SIG-M5 treated with dmso at 0.1 percent for 504 hours (cell line): ENCODE results near the gene SLC38A2.

Experiments used
- DNase-seq: peaks from one replicate; lab custom pipeline; 2025; ENCODE audit not compliant: unreplicated experiment; lab: John Stamatoyannopoulos, UW

SLC38A2 gene

GRCh38 chr12:46376579-46376978 lies 4.0 kb upstream of the SLC38A2 start:
- DNase-seq: no peak

DNA sequence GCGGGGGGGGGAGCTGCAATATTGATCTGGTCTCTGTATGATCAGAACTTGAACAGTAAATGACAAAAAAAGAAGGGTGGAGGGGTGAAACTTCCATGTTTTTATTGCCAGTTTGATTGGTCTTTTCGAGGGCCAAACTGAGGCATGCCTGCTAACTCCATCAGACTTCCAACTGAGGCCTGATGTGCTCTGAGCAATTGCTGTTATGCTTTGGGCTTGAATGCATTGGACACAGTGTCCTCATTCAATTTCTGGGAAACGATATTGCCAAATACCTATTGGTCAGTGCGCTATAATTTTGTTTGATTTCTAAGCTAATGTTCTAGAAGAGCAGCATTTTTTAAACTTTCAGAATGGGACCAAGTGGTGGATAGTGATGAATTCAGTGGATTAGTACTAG lies 2.1 kb upstream of the SLC38A2 start:
- no peak for DNase-seq

GRCh38 chr12:46374310-46374709 lies 1.7 kb upstream of the SLC38A2 start:
- DNase-seq: no peak

DNA sequence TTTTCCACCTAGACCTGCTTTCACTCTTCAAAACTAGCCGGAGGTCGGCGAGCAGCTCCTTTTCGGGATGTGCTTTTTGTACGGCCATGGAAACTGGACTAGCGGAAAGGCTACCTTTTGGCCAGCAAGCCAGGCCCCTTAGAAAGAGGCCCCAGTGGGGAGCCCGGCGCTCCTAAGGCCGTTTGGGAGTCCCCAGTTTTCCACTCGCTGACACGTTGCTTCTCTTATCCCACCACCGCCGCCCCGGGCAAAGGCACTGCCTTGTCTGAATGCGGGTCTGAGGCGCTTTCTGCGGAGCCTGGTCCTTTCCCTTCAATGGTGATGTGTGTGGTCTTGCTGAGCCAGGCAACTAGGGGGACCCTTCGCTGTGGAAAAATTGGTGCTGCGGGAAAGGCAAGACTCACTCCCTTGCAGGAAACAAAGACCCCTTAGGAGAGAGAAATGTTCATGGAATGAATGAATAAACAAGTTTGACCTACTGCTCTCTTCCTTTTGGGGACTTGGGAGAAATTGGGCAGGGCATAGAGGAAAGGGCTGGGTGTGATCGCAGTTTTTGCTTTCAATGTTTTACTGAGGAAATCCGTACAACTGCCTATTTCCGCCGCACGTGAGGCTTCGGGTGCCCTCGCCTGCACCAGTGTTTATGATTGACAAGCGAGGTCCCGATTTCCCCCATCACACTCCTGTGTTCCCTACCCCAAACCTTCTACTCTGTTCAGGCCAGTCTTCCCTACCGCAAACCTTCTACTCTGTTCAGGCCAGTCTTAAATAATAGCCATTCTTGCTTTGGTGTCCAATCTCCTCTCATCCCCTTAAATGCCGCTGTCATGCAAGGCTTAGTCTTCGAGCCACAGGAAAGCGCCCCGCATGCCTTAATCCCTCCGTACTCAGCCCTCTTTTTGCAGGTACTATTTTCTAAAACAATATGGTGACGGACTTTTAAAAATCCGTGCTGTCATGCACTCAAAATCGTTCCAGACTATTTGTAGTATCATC lies 1.0 kb upstream of the SLC38A2 start:
- peak; percentile 37 for DNase-seq

DNA sequence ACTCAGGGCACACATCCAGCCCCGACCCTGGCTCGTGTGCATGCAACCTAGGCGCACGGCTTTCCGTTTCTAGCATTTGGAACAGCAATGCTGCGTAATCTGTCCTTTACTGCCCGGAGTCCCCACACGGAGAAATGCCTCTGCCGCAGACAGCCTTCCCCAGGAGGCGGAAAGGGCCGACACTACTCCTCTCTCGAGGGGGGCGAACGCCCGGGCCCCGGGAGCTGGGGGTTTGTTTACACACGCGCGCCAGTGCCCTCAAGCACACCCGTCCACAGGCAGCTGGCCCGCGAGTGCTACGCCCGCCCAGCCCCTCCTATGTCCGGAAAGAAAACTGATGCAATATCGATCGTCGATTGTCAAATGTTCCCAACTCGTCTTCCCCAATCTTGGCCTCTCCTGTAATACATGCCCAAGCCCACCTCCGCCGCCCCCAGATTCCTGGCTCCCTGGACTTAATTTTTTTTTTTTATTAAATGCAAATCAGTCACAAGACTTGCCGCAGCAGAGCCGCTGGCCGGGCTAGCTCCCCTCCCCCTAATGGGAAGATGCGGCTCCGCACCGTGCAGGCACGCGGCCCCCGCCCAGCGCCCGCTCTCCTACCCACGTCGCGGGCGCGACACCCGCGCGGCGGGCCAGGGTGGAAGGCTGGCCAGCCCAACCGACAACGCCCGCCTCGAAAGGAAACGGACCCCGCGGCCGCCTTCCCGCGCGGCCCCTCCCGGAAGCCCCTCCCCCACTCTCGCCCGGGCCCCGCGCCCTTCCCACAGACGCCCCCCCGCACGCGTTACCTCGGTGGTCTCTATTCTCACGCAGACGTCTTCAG lies 642 bp downstream of the SLC38A2 start:
- peak; percentile 87 for DNase-seq

DNA sequence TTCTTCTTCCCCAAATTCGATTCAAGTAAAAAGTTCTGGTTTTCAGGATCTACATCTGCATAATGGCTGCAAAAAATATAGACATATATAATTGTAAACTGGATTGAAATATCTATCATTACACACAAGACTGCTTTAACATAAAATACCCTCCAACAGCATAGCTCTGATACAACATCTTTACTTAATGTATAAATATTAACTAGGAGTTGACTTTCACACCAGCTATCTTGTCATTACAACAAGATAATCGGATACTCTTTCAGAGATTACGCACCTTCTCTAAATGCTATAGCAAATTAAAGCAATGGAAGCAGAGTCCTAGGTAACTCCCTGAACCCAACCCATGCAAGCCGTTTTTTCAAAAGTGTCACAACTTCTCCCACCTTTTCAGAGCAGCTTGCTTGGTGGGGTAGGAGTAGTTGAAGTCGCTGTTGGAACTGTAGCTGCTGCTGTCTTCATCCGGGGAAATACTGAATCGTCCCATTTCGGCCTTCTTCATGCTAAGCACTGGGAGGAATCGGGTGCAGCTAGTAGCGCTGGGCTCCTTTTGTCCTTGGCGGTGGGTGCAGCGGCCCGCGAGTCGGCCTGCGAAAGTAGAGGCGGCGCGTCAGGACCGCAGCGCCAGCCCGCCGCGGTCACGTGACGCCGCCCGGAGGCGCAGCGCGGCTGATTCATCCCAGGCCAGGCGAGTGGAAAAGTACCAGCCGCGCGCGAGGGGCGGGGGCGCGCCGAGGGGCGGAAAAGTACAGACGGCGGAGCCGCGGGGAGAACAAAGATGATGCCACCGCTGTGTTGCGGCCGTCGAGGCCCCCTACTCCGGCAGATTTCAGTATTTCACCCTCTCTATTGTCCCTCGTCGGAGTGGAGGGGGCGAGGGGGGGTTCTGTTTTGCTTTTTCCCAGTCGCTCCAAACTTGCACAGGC lies 1.5 kb downstream of the SLC38A2 start:
- DNase-seq: peak; percentile 85

DNA sequence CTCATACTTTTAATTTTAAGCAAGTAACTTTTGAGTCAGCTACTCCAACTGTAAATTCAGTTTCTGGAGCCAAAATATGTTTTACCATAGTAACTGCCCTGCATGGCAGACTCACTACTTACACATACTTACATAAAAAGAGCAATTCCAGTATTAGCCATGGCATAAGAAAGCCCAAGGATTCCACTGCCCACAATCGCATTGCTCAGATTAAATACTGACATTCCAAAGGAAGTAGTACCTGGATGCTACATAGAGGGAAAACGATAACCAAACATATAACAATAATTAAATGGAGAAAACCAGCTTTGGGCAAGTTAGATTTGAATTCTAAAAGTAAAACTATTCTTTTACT lies 2.2 kb downstream of the SLC38A2 start:
- DNase-seq: no peak

DNA sequence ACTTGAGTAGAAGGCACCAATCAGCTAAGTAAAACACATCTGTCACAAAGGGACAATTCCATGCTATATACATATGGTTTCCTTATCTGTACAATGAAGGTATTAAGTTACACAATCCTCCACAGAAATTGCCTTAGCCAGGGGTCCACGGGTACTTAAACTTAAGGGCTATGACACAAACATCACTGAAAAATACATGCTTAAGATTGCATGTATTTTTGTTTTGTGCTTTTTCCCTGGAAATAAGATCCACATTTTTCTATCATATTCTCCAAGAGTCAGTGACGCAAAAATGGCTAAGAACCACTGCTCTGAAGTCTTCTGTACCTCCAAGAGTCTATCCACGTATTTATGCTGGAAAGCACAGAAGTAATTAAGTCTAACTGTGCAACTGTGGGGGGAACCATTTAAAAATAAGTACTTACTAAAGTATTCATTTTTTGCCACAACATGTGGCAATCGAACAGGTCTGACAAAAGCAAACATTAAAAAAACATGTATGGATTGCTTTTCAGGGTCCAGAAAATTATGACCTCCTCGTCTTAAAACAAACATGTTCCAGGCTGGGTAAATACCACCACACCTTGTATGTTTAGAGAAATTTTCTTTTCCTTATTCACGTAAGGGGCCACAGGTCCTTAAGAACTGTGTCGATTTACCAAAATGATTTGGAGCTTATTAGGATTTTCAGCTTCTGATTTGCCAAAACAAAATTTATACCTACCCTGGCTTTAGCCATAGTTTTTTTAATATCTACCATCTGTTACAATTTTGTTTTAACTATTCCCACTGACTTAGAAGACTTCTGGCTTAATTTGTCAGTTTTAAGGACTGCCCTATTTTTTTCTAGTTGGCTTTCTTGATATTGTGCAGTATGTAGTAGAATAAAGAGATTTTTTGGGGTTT lies 2.8 kb downstream of the SLC38A2 start:
- no peak for DNase-seq

DNA sequence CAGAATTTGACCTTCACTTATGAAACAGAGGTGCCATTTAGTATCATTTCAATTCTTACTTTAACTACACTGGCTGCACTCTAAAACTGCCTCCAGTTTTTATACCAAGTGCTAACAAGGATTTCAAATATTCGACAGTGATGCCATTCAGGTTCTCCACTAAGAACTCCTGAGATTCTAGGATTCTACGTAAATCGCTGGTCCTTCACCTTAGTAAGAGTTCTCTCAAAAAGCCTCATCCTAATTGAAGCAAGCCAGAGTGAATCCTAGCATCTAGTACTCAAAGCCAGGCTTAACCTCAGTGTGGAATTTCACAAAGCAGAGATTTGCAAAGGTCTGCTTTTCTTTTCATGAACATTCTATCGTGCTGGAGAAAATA lies 3.5 kb downstream of the SLC38A2 start:
- no peak for DNase-seq

DNA sequence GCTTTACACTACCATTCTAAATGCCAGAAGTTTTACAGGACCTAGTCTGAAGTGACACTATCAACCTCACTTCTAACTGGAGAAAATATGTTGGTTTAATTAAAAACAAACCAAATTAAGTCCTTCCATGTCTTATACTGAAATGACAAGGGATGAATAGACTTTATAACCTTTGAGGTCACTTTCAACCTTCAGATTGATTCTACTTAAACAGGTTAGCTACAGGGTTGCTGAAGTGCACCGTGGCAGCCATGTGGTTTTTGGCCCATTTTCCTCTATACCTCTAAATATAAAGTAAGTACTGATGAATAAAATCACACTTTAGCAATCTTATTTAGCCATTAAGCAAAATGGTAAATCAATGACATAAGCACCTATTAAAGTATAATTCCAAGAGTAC lies 3.9 kb downstream of the SLC38A2 start:
- DNase-seq: no peak

- no peak for DNase-seq
Observed at GRCh38 chr12:46368138-46368537, 4.4 kb downstream of the SLC38A2 start.

DNA sequence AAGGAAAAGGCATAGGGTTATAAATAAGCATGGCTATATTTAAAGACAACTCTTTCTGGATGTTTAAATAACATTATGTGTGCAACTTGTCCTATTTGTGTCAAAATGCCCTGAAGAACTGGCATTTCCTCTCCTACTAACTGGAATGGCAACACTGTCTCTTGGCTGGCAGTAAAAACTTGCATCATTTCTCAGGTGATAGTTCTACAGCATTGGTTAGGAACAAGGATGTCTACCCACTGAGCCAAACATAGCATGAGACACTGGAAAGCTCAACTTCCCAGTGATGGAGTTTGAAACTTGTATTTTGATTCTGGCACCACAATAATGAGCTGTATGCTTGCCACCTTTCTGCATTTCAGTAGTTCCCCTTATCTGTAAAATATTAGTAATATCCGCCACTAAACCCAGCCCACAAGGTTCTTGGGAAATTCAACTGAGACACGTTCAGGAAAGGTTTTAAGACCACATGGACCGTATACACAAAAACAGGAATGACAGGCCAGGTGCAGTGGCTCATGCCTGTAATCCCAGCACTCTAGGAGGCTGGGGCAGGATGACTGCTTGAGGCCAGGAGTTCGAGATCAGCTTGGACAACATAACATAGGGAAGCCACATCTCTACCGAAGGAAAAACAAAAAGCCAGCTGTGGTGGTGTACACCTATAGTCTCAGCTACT lies 5.1 kb downstream of the SLC38A2 start:
- no peak for DNase-seq

DNA sequence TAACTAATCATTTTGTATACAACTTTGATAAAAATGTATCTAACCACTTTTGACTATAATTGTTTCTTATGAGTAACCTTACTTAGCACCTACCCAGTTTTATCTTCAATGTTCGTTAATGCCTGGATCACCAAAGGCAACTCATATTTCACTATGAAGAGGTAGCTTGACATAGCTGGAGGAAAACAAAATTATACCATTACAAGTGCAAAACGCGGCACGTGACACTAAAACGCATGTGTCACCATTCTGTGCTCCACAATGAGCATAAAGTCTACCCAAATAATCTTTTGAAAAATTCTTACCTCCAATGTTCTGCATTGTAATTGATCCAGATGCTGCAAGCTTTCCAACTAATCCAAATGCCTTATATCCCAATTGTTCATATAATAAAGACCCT lies 5.8 kb downstream of the SLC38A2 start:
- no peak for DNase-seq

- no peak for DNase-seq
Observed at GRCh38 chr12:46365951-46366379, 6.6 kb downstream of the SLC38A2 start.

DNA sequence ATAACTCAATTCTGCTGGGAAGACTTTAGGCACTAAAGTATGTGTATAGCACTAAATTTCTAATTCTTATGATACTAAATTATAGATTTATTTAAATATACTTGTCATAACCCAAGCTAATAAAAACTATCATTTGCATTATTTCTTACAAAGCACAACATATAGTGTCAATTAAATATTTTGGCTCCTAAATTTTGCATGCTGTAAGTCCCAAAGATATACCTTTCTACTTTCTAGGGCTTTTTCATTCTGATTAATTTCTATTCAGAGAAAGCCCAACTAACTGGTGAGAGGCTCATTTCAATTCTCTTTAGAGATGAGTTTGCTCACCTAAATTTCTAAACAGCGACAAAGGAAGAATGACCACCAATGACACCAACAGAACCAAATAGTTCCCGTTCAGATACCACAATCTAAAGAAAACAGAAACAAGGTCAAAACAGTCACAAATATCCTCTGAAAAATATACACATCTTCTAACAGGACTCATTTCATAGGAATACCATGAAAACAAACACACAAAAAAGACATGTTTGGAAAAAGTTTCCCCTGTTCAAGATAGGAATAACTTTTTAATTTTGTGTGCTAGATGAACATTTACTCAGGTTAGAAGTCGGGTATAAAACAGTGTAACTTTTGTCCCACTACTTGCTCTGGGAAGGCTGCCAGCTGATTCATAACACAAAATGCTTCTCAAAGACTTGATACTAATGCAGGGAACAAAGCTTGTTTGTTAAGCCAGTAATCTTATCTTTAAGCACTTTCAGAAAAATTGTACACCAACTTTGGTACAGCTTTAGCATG lies 7.6 kb downstream of the SLC38A2 start:
- DNase-seq: no peak

DNA sequence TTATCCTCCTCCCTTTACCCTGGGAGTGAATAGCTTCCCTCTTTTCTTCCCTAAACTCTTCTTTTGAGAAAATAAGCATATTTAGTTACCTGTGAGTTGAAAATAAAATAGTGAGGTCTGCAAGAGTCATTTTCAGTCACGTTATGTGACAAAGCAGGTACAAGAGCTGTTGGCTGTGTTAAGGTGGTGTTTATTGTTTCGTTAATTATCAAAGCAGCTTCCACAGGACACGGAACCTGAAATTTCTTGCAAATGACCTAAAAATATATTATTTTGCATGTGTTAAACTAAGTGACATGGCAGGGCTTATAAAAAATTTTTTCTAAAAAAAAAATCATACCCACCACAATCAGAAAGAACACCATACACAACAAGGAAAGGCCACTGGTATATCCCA lies 8.3 kb downstream of the SLC38A2 start:
- no peak for DNase-seq

DNA sequence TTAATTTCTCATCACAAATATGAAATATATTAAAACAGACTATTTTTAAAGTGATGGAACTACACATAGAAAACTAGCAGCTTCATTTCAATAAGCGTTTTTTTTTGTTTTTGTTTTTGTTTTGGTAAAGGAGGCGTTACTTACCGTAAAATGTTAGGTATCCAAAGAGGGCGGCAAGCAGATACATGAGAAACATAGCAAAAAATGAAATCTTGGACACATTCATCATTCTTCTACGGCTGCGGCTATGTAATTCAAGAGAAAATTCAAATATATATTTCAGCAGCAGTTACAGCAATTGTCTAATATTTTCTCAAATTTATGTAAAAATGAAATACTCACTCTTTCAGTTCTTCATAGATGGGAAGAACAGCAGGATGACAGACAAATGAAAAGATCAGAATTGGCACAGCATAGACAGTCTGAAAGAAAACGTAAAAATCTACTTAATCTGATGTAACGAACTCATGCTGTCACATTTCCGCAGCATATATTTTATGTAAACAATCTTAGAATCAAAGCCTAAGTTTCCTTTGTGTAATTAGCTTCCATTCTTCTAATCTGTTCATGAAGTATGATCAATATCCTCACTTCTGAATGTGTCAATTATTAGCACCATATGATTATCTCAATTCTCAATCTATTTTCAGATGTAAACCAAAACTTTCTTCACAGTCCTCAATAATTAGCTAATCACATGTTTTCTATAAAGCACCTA lies 8.8 kb downstream of the SLC38A2 start:
- no peak for DNase-seq
